Retina (tissue), 1 donor: ENCODE measurements around the gene SHTN1.
A peak's percentile ranks its signal among the peaks of the same experiment; 100 is the strongest.

Experiments
- DNase-seq: peaks from one replicate; pipeline ENCODE4 v3.0.0-alpha.2; 2016

Gene SHTN1

DNA sequence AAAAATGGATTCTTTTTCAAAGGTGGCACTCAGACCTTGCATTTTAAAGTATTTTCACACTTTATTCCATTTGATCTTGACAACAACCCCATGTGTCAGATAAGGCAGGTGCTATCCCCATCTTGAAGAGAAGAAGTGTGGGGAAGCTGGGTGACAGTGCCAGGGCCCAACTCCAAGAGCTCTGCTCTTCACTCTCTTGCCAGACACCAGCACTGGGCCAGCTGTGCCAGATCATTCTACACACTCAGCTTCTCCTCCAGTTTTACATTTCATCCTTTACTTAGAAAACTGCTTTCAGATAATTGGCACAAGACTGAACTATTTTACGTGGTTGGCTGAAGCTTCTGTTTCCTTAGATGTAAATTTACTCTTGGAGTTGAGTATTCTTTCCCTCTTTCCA lies 91.3 kb downstream of the SHTN1 start:
- DNase-seq, result no peak

DNA sequence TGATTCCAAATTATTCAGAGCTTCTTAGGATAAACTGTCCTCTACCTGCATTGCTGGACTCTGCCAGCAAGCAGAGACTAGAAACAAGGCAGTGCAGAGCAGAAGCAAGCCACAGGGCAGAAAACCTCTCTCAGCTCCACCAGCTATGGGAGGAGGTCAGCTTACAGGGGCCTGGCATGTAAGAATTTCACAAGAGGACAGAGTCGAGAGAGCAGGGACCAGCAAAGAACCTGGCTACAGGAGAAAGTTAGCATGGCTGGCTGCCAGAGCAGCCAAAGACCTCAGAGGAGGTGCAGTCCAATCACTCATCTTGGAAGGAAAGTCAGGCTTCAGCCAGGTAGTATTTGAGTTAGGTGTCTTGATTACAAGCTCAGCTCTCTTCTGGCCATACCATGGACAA lies 92.8 kb downstream of the SHTN1 start:
- DNase-seq, result no peak

DNA sequence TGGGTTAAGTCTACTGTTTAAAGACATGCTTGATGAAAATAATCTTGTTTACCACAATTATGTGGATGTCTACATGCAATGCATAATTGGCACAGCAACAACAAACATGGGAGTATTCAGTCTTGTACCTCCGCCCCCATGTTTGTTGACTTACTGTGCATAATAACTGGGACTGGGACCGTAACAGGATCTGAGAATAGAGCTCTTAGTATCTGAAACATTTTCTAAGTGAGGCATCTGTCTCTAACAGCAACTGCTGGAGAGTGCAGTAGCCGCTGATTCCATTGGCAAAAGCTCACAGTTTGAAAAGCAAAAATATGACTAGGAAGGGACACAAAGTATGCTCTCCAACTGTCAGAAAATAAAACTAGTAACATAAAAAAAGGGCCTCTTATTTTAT lies 94.1 kb downstream of the SHTN1 start:
- no peak for DNase-seq

DNA sequence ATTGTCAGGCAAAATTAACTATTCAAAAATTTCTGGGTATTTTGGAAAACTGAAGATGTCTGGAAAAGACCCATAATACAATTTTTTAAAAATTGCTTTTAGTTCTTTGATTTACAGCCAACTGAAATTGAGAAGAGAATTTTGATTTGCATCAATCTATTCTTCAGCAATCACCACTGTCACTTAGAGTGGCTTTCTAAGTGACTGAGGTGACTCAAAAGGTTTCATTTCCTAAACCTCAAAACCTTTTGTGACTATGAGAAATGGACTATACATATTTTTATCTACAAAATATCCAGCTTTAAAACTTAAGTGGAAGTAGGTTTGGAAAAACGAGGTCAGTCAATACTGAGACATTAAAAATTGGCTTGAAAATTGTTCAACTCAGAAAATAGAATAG lies 95.7 kb downstream of the SHTN1 start:
- no peak for DNase-seq

DNA sequence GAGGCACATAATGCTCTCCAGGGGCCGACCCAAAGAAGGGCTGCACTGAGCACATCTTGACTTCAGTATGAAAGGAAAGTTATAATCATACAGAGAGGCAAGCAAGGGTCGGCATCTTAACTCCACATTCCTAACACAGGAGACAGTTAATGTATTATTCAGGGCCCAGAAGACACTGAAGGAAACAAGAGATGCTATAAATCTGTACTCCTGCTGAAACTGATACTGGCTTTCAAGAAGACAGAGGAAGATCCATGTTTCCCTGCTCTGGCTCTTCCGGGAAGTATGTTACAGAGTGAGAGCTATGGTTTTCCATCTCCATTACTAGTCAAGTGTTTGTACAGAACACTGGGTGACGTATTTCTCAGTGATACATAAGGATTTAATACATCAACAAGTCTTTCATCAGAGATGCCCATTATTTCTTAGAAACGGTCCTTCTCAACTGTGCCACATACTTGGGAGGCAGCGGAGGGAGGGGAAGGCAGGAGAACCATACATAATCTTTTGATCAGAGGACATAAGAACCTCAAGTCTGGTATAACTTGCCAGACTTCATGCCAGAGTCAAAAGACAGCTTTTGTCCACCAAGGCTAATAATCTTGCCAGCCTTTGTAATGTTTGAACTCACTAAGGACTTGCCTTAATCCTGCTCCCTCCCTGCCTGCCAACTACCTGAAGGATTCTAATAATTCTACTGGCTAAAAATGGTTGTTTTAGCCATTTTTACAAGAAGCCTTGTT lies 97.6 kb downstream of the SHTN1 start:
- DNase-seq, result no peak

DNA sequence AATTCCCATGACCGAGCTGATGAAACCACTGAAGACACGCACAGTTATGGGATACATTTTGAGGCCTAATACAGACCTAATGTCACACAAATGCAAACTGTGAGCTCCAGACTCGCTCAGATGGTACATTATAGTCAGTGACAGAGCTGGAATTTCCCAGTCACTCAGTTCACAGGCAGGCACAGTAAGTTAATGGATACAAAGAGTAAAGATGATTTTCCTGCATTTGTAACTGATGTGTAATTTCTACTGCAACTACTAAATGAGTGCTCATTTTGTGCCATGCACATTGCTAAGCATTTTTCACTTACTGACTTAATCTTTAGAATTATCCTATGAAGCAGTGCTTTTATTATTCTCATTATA lies 99.2 kb downstream of the SHTN1 start:
- DNase-seq, result no peak

DNA sequence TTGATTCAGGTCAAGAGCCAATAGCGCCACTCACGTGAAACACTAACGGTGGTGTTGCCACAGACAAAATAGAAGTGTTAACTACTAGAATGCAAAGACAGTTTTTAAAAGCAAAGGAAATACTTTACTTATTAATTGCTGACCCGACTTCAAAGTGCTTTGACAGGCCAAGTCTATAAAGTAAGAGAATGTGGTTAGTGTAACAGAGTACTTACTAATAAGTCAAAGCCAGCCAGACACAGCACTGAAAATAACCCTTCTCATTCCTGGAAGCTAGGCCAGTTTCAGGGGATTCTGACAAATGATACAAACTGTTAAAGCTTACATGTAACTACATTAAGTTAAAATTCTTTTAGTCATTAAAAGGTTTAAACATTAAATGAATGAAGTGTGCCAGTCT lies 105.4 kb downstream of the SHTN1 start:
- DNase-seq, result no peak

DNA sequence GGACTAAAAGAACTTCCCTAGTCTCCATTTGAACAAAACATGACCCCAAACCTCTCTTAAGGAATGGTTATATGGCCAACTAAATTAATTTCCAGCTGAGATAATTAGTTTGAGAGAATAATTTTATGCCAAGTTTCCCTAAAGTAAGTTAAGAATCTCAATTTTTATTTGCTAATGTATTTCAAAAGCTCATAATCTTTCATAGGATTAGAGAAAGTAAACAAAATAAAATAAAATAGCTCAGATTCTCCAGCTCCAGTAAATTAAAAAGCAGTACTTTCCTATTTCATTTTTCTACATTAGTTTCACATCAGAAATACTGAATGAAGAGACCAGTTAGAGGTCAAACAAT lies 111.3 kb downstream of the SHTN1 start:
- no peak for DNase-seq

DNA sequence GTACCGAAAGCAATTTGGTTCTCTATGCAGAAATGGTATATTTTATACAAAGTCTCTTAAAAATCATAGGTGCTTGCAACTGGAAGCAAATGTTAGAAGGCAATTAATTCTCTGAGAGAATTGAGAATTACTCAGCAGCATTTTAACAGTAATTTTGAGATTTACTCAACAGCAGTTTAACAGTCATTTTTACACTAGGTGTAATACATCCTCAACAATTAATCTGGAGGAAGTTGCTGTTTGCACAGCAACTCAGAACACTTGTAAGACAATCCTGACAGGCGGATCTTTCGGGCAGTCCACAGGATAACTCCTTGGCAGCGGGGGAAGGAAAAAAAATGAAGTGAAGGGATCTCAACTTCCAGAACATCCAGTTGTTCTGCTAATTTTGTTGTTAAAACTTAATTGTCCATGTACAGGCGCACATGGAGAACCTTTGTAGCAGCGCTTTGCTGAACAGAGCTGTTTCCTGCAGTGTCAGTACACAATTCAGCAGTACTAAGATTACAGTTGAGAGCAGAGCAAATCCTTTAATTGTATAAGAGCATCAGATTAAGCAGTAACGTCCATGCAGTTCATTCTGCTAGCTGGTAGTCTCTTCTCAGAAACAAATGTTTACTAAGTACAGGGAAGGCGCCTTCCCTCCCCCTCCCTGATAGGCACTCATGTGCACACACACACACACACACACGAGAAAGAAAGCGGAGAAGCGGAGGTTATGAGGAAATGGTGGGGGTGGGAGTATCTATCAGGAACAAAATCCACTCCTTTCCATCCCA lies 111.9 kb downstream of the SHTN1 start:
- DNase-seq, result peak; percentile 67

DNA sequence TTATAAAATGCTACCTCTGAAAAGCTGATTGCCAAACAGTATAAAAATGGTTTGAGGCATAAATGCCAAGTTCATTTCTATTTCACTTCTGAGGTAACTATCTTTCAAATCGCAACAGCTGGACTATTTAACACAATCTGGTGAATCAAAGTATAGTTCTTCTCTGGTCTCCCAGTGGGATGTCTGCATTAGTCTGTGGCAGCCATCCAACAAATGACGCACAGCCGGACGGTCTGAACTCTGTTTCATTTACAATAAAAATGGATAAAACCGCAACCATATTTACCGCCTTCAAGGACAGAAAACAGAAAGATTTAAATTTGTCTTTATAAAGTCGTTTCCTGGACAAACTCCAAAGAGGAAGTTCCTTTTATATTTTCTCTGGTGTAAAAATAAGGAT lies 113.8 kb downstream of the SHTN1 start:
- DNase-seq, result no peak

DNA sequence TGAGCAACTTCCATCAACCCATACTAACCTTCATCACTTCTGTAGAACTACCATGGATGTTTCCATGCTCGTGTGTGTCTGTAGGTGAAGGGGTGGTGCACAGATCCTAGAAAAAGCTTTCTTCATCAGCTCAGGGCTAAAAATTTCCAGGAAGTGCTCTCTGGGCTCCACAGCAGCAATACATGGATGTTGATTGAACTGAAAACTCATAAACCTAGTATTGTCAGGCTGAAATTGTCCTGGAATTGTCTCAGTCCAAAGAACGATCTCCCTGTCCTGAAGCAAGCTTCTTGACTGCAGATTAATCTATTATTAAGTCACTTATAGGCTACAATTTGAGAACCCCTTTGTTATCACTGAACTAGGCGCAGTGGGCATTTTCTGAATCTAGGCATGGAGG lies 115.9 kb downstream of the SHTN1 start:
- DNase-seq, result no peak

DNA sequence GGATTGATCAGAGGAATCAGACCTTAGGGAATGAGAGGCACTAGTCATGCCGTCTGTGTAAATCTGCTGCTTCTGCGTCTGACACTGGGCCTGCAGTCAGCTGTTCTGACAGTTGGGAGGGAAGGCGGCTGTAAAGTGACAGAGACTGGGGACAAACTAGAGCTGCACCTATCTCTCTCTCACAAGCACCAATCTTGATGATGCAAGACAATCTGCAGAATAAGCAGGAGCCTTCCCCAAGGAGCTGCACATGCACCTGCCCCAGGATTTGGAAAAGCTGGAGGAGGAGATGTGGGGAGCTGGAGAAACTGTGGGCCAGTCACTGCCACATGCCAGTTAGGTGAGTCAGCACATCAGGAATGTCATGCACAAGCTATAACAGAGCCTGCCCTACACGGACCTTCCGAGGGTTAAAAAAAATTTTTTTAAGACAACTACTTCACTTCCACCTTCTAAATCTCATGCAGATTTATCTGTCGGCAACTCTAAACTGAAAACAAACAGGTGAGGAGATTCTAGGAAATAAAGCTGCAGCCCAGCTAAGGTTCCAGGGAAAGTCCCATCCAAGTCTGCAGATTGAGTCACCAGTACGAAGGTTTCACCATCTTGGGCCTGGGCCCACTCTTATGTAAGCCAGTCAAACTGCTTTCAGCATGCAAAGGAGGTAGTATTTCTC lies 116.5 kb downstream of the SHTN1 start:
- no peak for DNase-seq

DNA sequence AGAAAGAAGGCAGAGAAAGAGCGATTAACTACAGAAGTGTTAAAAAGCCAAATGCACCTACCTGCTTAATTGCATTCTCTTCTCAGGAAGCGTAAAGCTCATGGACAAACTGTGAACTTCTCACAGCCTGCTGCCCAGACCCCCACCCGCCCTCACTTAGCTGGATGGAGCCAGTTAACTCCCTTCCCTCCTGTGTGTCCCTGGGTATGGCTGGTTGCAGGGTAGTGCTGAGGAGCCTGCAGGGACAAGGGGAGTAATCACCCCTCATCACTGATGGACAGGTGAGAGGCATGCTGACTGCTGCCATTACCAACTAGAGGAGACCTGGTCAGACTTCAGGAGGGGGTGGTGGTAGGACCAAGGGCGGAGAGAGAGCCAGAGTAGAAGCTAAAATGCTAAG lies 118.2 kb downstream of the SHTN1 start:
- no peak for DNase-seq

DNA sequence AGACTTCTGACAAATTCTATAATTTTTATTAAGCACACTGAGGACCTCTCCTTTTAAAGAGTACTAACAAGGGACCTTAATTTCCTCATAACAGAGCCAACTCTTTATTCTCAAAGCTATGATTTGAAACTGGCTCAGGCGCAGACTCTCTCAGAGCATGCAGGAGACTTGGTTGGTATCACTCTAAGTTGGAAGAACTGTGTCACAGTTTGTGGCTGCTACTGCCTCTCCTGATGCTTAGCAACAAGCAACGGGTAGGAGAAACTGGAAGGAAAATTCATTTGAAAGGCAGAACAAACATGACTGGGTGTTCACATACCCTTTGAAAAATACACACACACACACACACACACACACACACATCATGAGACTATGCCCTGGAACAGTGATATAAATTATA lies 122.3 kb downstream of the SHTN1 start:
- no peak for DNase-seq

DNA sequence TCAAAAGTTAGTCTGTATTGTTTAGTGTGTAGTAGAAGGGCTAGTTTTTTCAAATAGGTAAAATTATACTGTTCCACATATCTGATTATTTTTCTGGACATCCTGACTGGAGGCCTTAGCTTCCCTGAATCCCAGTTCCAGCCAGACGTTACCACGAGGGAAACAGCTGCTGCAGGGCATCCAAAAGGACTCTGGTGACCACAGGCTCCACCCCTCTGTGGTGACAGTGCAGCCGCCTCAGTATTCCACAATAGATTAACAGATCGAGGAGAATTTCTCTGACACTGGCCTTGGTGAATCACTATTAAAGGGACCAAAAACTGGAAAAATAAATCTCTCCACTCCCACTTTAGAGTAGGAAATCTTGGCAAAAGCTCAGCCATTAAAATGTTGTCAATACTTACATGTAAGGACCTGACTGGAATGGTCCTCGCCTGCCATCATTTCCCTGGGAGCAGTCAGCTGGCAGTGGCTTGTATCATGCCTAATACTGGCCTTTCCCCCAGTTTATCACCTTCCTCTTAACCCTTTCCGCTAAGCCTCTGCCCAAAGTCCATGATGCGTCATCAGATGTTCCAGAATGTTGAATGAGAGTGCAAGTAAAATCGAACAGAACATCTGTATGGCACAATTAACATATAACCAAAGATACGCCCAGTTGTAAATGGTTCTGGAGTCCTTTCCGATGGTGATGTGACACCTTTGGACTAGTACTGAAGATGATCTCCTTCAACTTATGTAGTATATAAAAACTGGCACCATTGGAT lies 124.1 kb downstream of the SHTN1 start:
- DNase-seq, result no peak

DNA sequence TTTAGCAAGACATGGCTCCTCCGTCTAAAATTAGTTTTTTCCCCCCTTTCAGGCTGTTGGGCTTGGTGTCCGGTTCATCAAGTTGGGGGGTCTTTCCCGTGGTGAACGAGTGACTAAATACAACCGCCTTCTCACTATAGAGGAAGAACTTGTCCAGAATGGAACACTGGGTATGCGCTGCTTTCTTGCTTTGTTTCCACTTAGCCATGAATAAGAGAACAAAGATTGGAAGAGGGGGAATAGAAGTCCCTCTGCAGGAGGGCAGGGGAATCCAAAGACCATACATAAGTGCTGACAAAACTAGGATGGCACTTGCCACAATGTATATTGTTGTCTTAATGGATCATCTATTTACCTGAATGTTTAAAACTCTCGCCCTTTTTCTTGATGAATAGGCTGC lies 125.2 kb downstream of the SHTN1 start:
- no peak for DNase-seq

DNA sequence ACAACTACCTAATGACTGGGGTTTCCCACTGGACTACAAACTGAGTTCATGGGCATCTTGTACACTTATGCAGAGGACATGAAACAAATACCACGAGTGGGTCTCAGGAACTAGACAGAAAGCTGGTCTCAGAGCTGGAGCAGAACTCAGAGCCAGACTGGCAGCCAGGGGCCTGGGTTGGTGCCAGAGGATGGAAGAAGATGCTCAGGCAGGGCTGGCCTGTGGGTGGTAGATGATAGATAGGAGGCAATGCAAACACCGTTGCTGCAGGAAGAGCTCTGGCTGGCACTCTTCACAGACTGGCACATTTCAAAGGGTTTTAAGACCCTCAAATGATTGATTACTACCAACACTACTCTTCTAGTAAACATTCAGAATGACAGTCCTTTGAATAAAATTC lies 126.9 kb downstream of the SHTN1 start:
- DNase-seq, result no peak

DNA sequence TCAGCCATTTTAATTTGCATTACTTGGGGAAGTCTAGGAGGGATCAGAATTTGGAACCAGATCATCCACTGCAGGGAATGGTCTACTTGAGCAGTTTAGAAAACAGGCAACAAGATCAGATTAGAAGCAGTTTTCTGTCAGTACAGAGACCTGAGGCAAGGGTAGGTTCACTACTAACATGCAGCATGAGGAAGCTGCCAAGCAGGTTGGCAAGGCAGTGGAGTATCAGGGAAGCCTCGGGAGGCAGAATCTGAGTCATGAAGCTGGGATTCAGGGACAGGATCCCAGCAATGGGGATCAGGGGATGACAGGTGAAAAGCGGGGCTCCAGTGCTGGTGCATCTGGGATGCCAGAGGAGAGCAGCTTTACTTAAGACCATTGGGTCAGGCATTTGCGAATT lies 127.6 kb downstream of the SHTN1 start:
- no peak for DNase-seq

DNA sequence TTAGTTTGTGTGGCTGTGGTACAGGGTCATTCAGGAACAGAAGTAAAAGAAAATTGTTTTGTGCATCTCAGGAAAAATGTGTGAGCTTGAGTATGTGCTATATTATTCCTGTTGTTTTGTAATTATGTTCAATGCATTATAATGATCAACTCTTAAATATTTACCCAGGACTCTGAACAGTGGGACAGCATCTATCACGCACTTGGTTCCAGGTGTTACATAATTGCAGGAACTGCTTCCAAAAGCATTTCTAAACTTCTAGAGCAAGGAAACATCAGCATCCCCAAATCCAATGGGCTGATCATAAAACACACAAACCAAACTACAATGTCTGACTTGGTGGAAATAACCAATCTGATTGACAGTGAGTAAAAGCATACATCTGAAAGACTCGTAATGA lies 129.1 kb downstream of the SHTN1 start:
- DNase-seq, result no peak

DNA sequence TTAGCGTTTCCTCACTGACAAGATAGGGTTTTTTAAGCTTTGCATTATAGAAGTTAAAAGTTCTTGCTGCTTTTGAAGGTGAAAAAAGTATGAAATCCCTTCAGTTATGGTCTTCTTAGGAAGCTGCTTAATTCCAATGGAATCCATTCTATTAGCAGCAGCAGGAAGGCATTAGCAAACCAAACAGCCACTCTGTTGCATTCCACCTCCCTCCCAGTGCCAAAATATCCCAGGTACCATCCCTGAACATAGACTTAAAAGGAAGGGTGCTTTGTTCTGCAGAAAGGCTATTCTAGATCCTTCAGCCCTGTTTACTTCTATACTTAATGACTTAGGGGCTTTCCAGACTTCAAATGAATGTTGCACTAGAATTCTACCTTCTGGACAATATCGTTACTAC lies 131.9 kb downstream of the SHTN1 start:
- DNase-seq, result no peak

DNA sequence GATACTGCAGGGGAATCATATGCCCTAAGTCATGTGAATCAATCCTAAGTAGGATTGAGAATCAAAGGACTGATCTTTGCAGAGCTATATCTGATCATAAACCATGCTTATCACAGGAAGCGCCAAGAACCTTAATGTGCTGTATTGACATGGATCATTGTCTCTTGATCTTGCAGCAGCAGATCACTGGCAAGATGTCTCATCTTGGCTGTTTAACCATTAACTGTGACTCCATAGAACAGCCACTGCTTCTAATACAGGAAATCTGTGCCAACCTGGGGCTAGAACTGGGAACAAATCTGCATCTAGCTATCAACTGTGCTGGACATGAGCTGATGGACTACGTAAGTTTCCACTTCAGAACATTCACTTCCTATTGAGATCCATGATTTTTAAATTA lies 134.0 kb downstream of the SHTN1 start:
- DNase-seq, result no peak

DNA sequence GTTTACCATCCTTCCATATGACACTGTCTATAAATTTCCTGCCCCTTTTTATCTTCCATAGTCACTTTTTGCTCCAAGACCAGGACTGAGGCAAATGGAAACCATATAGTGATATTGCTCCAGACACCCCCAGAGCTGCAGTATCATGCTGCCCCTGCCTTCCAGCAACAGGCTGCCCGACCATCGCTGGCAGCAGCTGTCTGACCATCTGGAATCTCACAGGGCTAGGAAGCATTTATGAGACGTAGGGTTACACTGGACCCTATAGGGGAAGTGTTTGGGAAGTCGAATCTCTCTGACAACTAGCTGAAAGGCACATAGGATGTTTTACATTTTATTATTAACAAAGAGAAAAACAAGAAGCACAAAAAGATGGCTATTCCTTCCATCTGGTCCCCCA lies 136.3 kb downstream of the SHTN1 start:
- DNase-seq, result no peak

DNA sequence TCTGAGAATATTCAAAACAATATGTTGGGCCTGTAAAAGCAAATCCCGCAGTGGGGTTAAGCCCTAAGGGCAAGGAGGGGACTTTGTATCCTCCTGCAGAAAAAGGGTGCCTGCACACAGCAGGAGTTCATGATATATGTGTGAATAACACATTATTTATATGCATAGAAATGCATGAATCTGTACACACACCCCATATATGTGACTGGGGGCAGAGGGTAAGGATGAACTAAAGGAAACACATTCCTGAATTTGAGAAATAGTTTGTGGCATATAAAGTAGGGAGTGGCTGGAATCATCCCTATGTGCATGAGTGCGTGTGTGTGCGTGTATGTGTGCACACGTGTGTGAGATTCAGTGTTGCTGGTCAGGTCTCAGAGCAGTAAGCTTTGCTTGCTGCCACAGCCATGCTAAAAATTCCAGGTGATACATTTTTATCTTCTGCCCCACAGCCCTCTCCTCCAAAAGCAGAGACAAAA lies 136.8 kb downstream of the SHTN1 start:
- DNase-seq, result no peak
